Natural killer cell (primary cell): ENCODE measurements around the gene ELOVL2. TPM values are rescaled to one million over a fixed set of nuclear protein-coding genes. Genes with fewer than 3 reads are reported as not detected.

Experiments
- ATAC-seq, 3 donors: fragments of 150-1000 bp in 2 of 3; fragments of 200-7000 bp in 1 of 3; cut with Tn5 transposase; 1 replicate in 1 of 3; 2 replicates in 2 of 3; pipeline ENCODE4 v1.10.0; 2021; ENCODE audit warnings: mild to moderate bottlenecking in 2 of 3, moderate library complexity in 2 of 3
- DNase-seq, 2 donors: peaks; one replicate each; pipeline versions ENCODE4 v3.0.0 to v3.0.0-alpha.2; 2013 to 2021; ENCODE audit warnings: mixed read lengths in 1 of 2
- H3K27ac ChIP-seq: one replicate; pipeline ENCODE4 v1.5.1; 2013; ENCODE audit warnings: mild to moderate bottlenecking, low read length
- H3K27me3 ChIP-seq: one replicate; pipeline ENCODE4 v1.6.1; 2013; ENCODE audit warnings: low read length; ENCODE audit not compliant: control insufficient read depth, insufficient read depth
- H3K36me3 ChIP-seq: one replicate; pipeline ENCODE4 v1.6.1; 2013; ENCODE audit warnings: low read length; ENCODE audit not compliant: control insufficient read depth, insufficient read depth
- H3K4me1 ChIP-seq: one replicate; pipeline ENCODE4 v1.6.1; 2013; ENCODE audit warnings: low read length; ENCODE audit not compliant: control insufficient read depth, insufficient read depth
- H3K4me3 ChIP-seq: one replicate; pipeline ENCODE4 v1.5.1; 2013; ENCODE audit warnings: low read length
- H3K9me3 ChIP-seq: one replicate; pipeline ENCODE4 v1.6.1; 2013; ENCODE audit warnings: low read length; ENCODE audit not compliant: control insufficient read depth, insufficient read depth
- H3K27ac Mint-ChIP-seq, 2 donors: one replicate each; pipeline ENCODE4 v1.8.0; 2022; ENCODE audit warnings: mild to moderate bottlenecking in 2 of 2, mixed read lengths in 2 of 2, moderate library complexity in 1 of 2
- H3K27me3 Mint-ChIP-seq, 2 donors: one replicate each; pipeline ENCODE4 v1.8.0; 2022; ENCODE audit warnings: low read depth in 2 of 2, mixed read lengths in 2 of 2
- H3K36me3 Mint-ChIP-seq: one replicate; pipeline ENCODE4 v1.8.0; 2022; ENCODE audit warnings: mixed read lengths
- H3K4me1 Mint-ChIP-seq, 2 donors: one replicate each; pipeline ENCODE4 v1.8.0; 2022; ENCODE audit warnings: mixed read lengths in 2 of 2
- H3K4me3 Mint-ChIP-seq: one replicate; pipeline ENCODE4 v1.8.0; 2022; ENCODE audit warnings: mild to moderate bottlenecking, moderate library complexity, mixed read lengths
- H3K9me3 Mint-ChIP-seq, 2 donors: one replicate each; pipeline ENCODE4 v1.8.0; 2022; ENCODE audit warnings: mixed read lengths in 2 of 2
- WGBS: methylation state at CpG from one replicate; pipeline ENCODE4 v1.1.7; 2013; ENCODE audit warnings: missing lambda C conversion rate; ENCODE audit not compliant: insufficient coverage; 5-methylcytosine and 5-hydroxymethylcytosine counted together
- intact Hi-C: fragments of 100-400 bp; cut with micrococcal nuclease; formaldehyde crosslinking; loops from one replicate; pipeline ENCODE4 v1.14.2; 2022
- total RNA-seq, 4 donors: library from RNA; stranded (reverse); fragments of 120-200 nt in 1 of 4; gene quantifications; one replicate each; pipeline versions ENCODE4 v1.2.3 to v1.2.4, GENCODE V29; 2013 to 2022
- TF ChIP-seq, protein P1 (sequence below): fragments of 200-600 bp; IDR thresholded peaks from one replicate; pipeline ENCODE4 v1.8.0; 2022; ENCODE audit warnings: antibody characterized with exemption

The ELOVL2 gene
- total RNA-seq, 3 donors from 2014 or later (not counting 1 experiment from before 2014, with no cell fraction given) = not detected

DNA sequence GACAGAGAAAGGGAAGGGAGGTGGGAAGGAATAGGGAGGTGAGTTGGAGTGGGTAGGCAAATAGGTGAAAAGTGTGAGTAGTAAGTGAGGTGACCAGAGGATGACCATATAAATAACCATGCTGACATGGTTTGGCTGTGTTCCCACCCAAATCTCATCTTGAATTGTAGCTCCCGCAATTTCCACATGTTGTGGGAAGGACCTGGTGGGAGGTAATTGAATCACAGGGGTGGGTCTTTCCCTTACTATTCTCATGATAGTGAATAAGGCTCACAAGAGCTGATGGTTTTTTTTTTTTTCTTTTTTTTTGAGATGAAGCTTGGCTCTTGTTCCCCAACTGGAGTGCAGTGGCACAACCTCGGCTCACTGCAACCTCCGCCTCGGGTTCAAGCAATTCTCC, 28.0 kb upstream of the ELOVL2 start:
- Mint-ChIP-seq H3K9me3 (no peaks in the 10 kb centered on the region), H3K4me1 (no peaks in the 10 kb centered on the region), H3K36me3 (no peaks in the 10 kb centered on the region), H3K27me3 (peaks cover 0 to 9% of the 10 kb centered on the region in 2 donors), H3K4me3 (no peak overlapping the region), H3K27ac (no peak overlapping the region)
- H3K4me3 ChIP-seq = no peak overlapping the region
- TF ChIP-seq, protein P1, sequence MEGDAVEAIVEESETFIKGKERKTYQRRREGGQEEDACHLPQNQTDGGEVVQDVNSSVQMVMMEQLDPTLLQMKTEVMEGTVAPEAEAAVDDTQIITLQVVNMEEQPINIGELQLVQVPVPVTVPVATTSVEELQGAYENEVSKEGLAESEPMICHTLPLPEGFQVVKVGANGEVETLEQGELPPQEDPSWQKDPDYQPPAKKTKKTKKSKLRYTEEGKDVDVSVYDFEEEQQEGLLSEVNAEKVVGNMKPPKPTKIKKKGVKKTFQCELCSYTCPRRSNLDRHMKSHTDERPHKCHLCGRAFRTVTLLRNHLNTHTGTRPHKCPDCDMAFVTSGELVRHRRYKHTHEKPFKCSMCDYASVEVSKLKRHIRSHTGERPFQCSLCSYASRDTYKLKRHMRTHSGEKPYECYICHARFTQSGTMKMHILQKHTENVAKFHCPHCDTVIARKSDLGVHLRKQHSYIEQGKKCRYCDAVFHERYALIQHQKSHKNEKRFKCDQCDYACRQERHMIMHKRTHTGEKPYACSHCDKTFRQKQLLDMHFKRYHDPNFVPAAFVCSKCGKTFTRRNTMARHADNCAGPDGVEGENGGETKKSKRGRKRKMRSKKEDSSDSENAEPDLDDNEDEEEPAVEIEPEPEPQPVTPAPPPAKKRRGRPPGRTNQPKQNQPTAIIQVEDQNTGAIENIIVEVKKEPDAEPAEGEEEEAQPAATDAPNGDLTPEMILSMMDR = no peak
- DNase-seq (no peak), ATAC-seq (no peak)
- intact Hi-C loops = no loop called here
- no peaks in the 10 kb centered on the region for H3K27me3 ChIP-seq
- H3K4me1 ChIP-seq = no peaks in the 10 kb centered on the region
- H3K9me3 ChIP-seq = no peaks in the 10 kb centered on the region
- H3K36me3 ChIP-seq = no peaks in the 10 kb centered on the region
- no peak overlapping the region for H3K27ac ChIP-seq
- WGBS = 98% methylated on average over 4 of the region's 4 CpGs

GRCh38 chr6:11069760-11070159, 25.7 kb upstream of the ELOVL2 start:
- Mint-ChIP-seq H3K4me1 (no peaks in the 10 kb centered on the region), H3K27me3 (peaks cover 4 to 12% of the 10 kb centered on the region in 2 donors), H3K4me3 (no peak overlapping the region), H3K36me3 (no peaks in the 10 kb centered on the region), H3K9me3 (no peaks in the 10 kb centered on the region), H3K27ac (no peak overlapping the region)
- H3K27ac ChIP-seq = no peak overlapping the region
- ATAC-seq (no peak), DNase-seq (no peak)
- no peaks in the 10 kb centered on the region for H3K4me1 ChIP-seq
- TF ChIP-seq, protein P1 = no peak
- H3K9me3 ChIP-seq = no peaks in the 10 kb centered on the region
- H3K4me3 ChIP-seq = no peak overlapping the region
- H3K27me3 ChIP-seq = no peaks in the 10 kb centered on the region
- H3K36me3 ChIP-seq = no peaks in the 10 kb centered on the region
- 100% methylated on average over 1 of the region's 2 CpGs for WGBS
- intact Hi-C loops = no loop called here

DNA sequence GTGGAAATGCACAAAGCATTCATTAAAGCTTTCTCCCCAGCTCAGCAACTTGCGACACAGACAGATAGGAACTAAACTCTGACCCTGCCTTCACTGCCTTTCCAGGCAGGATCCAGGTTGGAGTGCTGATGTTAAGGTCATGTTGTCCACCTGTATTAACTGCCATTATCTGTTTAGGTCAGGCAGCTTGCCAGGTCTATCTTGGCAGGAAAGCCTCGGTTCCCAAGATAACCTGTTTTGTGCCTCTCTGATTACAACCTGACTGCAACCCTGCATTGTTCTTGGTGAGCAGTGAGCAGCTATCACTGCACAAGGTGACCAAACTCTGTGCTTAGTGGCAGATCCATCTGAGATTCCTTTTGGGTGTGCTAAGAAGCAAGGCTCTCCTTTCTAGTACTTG, 23.2 kb upstream of the ELOVL2 start:
- no peaks in the 10 kb centered on the region for H3K9me3 Mint-ChIP-seq
- Histone ChIP-seq H3K27me3 (peaks cover 2% of the 10 kb centered on the region), H3K4me1 (no peaks in the 10 kb centered on the region), H3K27ac (no peak overlapping the region), H3K9me3 (no peaks in the 10 kb centered on the region), H3K36me3 (no peaks in the 10 kb centered on the region), H3K4me3 (no peak overlapping the region)
- no peak overlapping the region for H3K27ac Mint-ChIP-seq
- H3K4me1 Mint-ChIP-seq = no peaks in the 10 kb centered on the region
- no peaks in the 10 kb centered on the region for H3K36me3 Mint-ChIP-seq
- H3K27me3 Mint-ChIP-seq = peaks cover 4 to 12% of the 10 kb centered on the region in 2 donors
- WGBS = 72% methylated on average over 2 of the region's 2 CpGs
- intact Hi-C loops = no loop called here
- ATAC-seq (no peak), DNase-seq (no peak)
- H3K4me3 Mint-ChIP-seq = no peak overlapping the region
- TF ChIP-seq, protein P1 = no peak

DNA sequence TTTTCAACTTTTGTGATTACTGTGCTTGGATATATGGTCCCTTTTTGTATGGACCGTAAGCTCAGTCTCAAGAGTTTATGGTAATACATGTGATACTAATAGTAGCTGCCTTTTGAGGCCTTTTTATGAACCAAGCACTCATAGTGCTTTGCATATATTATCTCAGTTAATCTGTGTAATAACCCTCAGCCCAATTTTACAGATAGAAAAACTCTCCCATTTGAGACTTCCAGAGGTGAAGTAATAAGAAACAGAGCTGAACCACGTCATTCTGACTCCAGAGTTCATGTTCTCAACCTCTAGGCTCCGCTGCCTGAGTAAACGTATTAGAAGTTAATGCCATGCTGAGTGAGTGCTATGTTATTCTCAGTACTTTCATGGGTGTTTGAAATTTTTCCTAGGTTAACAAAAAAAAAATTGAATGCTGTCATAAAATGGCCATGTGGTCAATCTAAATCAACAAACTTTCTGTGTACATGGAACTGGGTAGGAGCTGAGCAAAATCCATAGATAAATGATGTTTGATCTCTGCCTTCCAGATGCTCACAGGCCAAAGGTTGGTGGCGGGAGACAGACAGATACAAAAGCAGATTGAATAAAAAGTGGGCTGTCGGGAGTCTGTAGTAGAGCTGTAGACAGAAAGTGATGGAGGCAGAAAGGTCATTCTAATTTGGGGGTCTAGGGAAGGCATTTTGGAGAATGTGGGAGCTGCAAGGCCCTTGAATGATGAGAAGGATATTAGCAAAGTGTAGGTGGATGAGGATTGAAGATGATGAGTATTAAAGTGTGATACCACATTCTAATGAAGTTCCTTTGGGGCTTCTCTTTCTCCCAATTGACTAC, 22.6 kb upstream of the ELOVL2 start:
- intact Hi-C loops = no loop called here
- H3K27ac Mint-ChIP-seq = no peak overlapping the region
- ATAC-seq = no peak
- Histone ChIP-seq H3K27ac (no peak overlapping the region), H3K36me3 (no peaks in the 10 kb centered on the region), H3K4me3 (no peak overlapping the region), H3K27me3 (peaks cover 2% of the 10 kb centered on the region), H3K4me1 (no peaks in the 10 kb centered on the region), H3K9me3 (no peaks in the 10 kb centered on the region)
- H3K4me3 Mint-ChIP-seq = no peak overlapping the region
- no peak for DNase-seq
- H3K27me3 Mint-ChIP-seq = peaks cover 4 to 10% of the 10 kb centered on the region in 2 donors
- TF ChIP-seq, protein P1 = no peak
- no peaks in the 10 kb centered on the region for H3K9me3 Mint-ChIP-seq
- no peaks in the 10 kb centered on the region for H3K36me3 Mint-ChIP-seq
- H3K4me1 Mint-ChIP-seq = no peaks in the 10 kb centered on the region
- WGBS = 88% methylated on average over 5 of the region's 6 CpGs
